Measurements from ENCODE around the gene CFAP52. TPM values are rescaled to one million over a fixed set of nuclear protein-coding genes. Genes with fewer than 3 reads are reported as not detected.

Gene CFAP52
- polyA plus RNA-seq, 3 donors = not detected

- H3K4me2 ChIP-seq (replicated peaks; ENCODE audit: extremely low read depth, low read length, poor library complexity, severe bottlenecking) = no peak overlapping the region
- H3K4me3 ChIP-seq (replicated peaks in 1 of 3; ENCODE audit: low read depth in 2 of 3, low read length in 3 of 3) = no peak overlapping the region
- no peaks in the 10 kb centered on the region for H3K36me3 ChIP-seq (replicated peaks in 1 of 2; ENCODE audit: control insufficient read depth in 1 of 2, insufficient read depth in 2 of 2, low read length in 2 of 2)
- no peak for DNase-seq
- no peaks in the 10 kb centered on the region for H3K4me1 Mint-ChIP-seq
- intact Hi-C loops (cut with micrococcal nuclease) = no loop called here
- TF ChIP-seq CTCF (IDR thresholded peaks at IDR 0.05) = no peak
- no peaks in the 10 kb centered on the region for H4K20me1 ChIP-seq (ENCODE audit: insufficient read depth, low read length)
- H3K4me3 Mint-ChIP-seq = no peak overlapping the region
- no peaks in the 10 kb centered on the region for H3K9me3 ChIP-seq (replicated peaks in 1 of 2; ENCODE audit: control insufficient read depth in 1 of 2, insufficient read depth in 1 of 2, low read length in 2 of 2)
- no peaks in the 10 kb centered on the region for H3K4me1 ChIP-seq (ENCODE audit: control insufficient read depth in 1 of 2, insufficient read depth in 2 of 2, low read length in 2 of 2)
- no peak overlapping the region for H3K27ac ChIP-seq (ENCODE audit: low read depth in 1 of 2, low read length in 2 of 2)
- no peaks in the 10 kb centered on the region for H3K27me3 ChIP-seq (ENCODE audit: control insufficient read depth in 2 of 2, insufficient read depth in 2 of 2, low read length in 2 of 2)
- H2AFZ ChIP-seq (ENCODE audit: insufficient read depth, low read depth, low read length, poor library complexity, severe bottlenecking) = no peak overlapping the region
- H3K27ac Mint-ChIP-seq = no peak overlapping the region
- H3K9ac ChIP-seq (ENCODE audit: insufficient read depth, low read length, poor library complexity, severe bottlenecking) = no peak overlapping the region
- H3K9me3 Mint-ChIP-seq = peaks cover 0 to 9% (median 2%) of the 10 kb centered on the region in 7 donors
- no peaks in the 10 kb centered on the region for H3K36me3 Mint-ChIP-seq
- H3K27me3 Mint-ChIP-seq (ENCODE audit: low read depth in 3 of 3) = peaks cover 4 to 10% (median 9%) of the 10 kb centered on the region in 3 donors
- no peaks in the 10 kb centered on the region for H3K79me2 ChIP-seq (ENCODE audit: insufficient read depth, low read length)
- no CpG with 5 or more reads among the region's 2 CpGs for WGBS (ENCODE audit: insufficient coverage)
Measured at GRCh38 chr17:9611557-9611956, 35.1 kb downstream of the CFAP52 start.

GRCh38 chr17:9612006-9612405, 35.6 kb downstream of the CFAP52 start:
- Mint-ChIP-seq H3K27me3 (ENCODE audit: low read depth in 3 of 3) (peaks cover 4 to 10% (median 9%) of the 10 kb centered on the region in 3 donors), H3K4me1 (no peaks in the 10 kb centered on the region), H3K36me3 (no peaks in the 10 kb centered on the region), H3K4me3 (no peak overlapping the region), H3K9me3 (peaks cover 0 to 9% (median 2%) of the 10 kb centered on the region in 7 donors), H3K27ac (no peak overlapping the region)
- no peak overlapping the region for H3K27ac ChIP-seq (ENCODE audit: low read depth in 1 of 2, low read length in 2 of 2)
- H2AFZ ChIP-seq (ENCODE audit: insufficient read depth, low read depth, low read length, poor library complexity, severe bottlenecking) = no peak overlapping the region
- no peaks in the 10 kb centered on the region for H3K4me1 ChIP-seq (ENCODE audit: control insufficient read depth in 1 of 2, insufficient read depth in 2 of 2, low read length in 2 of 2)
- no peak overlapping the region for H3K9ac ChIP-seq (ENCODE audit: insufficient read depth, low read length, poor library complexity, severe bottlenecking)
- no peaks in the 10 kb centered on the region for H3K9me3 ChIP-seq (replicated peaks in 1 of 2; ENCODE audit: control insufficient read depth in 1 of 2, insufficient read depth in 1 of 2, low read length in 2 of 2)
- H3K27me3 ChIP-seq (ENCODE audit: control insufficient read depth in 2 of 2, insufficient read depth in 2 of 2, low read length in 2 of 2) = no peaks in the 10 kb centered on the region
- no peak overlapping the region for H3K4me3 ChIP-seq (replicated peaks in 1 of 3; ENCODE audit: low read depth in 2 of 3, low read length in 3 of 3)
- no peaks in the 10 kb centered on the region for H3K36me3 ChIP-seq (replicated peaks in 1 of 2; ENCODE audit: control insufficient read depth in 1 of 2, insufficient read depth in 2 of 2, low read length in 2 of 2)
- no peak overlapping the region for H3K4me2 ChIP-seq (replicated peaks; ENCODE audit: extremely low read depth, low read length, poor library complexity, severe bottlenecking)
- no peaks in the 10 kb centered on the region for H3K79me2 ChIP-seq (ENCODE audit: insufficient read depth, low read length)
- intact Hi-C loops (cut with micrococcal nuclease) = no loop called here
- H4K20me1 ChIP-seq (ENCODE audit: insufficient read depth, low read length) = no peaks in the 10 kb centered on the region
- 73% methylated on average over 5 of the region's 9 CpGs for WGBS (ENCODE audit: insufficient coverage)
- no peak for TF ChIP-seq CTCF (IDR thresholded peaks at IDR 0.05)
- no peak for DNase-seq

All from CD14-positive monocyte (primary cell).